ENCODE results near the gene CYB5D1. TPM values are rescaled to one million over a fixed set of nuclear protein-coding genes. Genes with fewer than 3 reads are reported as not detected.
A peak's percentile ranks its signal among the peaks of the same experiment; 100 is the strongest.

The CYB5D1 gene
- total RNA-seq, 4 donors from 2014 or later: 7.0 to 14.1 (median 9.1) TPM

- 73 to 80% methylated on average over 14 to 20 of the region's 20 CpGs for WGBS, 2 donors
- TF ChIP-seq CTCF (IDR thresholded peaks at IDR 0.05): no peak
- no peak for TF ChIP-seq POLR2A (IDR thresholded peaks at IDR 0.05)
- peak; percentile 24 to 87 for DNase-seq (ENCODE audit: low spot score in 2 of 2)
- intact Hi-C loops (cut with DNase I; ENCODE audit: low total_unique reads): no loop called here
- H3K4me3 ChIP-seq (ENCODE audit: low read depth, poor library complexity, severe bottlenecking): no peak overlapping the region
Observed at GRCh38 chr17:7852262-7852670, 5.5 kb upstream of the CYB5D1 start.

- DNase-seq (ENCODE audit: low spot score in 2 of 2): peak in 1 of 2 donors; percentile 17
- no peak overlapping the region for H3K4me3 ChIP-seq (ENCODE audit: low read depth, poor library complexity, severe bottlenecking)
- 57 to 78% methylated on average over 23 to 49 of the region's 51 CpGs for WGBS, 2 donors
- TF ChIP-seq CTCF (IDR thresholded peaks at IDR 0.05): no peak
- no peak for TF ChIP-seq POLR2A (IDR thresholded peaks at IDR 0.05)
- intact Hi-C loops (cut with DNase I; ENCODE audit: low total_unique reads): no loop called here
Observed at GRCh38 chr17:7852919-7853690, 4.7 kb upstream of the CYB5D1 start.

GRCh38 chr17:7853691-7854038 lies 4.1 kb upstream of the CYB5D1 start:
- H3K4me3 ChIP-seq (ENCODE audit: low read depth, poor library complexity, severe bottlenecking): no peak overlapping the region
- TF ChIP-seq CTCF (IDR thresholded peaks at IDR 0.05): no peak
- TF ChIP-seq POLR2A (IDR thresholded peaks at IDR 0.05): no peak
- 83 to 86% methylated on average over 21 of the region's 21 CpGs for WGBS, 2 donors
- DNase-seq (ENCODE audit: low spot score in 2 of 2): peak in 1 of 2 donors; percentile 13
- intact Hi-C loops (cut with DNase I; ENCODE audit: low total_unique reads): no loop called here

- no peak overlapping the region for H3K4me3 ChIP-seq (ENCODE audit: low read depth, poor library complexity, severe bottlenecking)
- no peak for TF ChIP-seq CTCF (IDR thresholded peaks at IDR 0.05)
- TF ChIP-seq POLR2A (IDR thresholded peaks at IDR 0.05): no peak
- intact Hi-C loops (cut with DNase I; ENCODE audit: low total_unique reads): no loop called here
- DNase-seq (ENCODE audit: low spot score in 2 of 2): peak in 1 of 2 donors; percentile 15
- 79 to 82% methylated on average over 31 of the region's 31 CpGs for WGBS, 2 donors
Observed at GRCh38 chr17:7854078-7854777, 3.6 kb upstream of the CYB5D1 start.

GRCh38 chr17:7854851-7855659 lies 2.7 kb upstream of the CYB5D1 start, which contains the start of gene TMEM88:
TSS of gene TMEM88 (plus strand) at chr17:7855066. CDS start at chr17:7855075, 9 bp downstream.
- H3K4me3 ChIP-seq (ENCODE audit: low read depth, poor library complexity, severe bottlenecking): no peak within 1 kb of the TSS
- intact Hi-C loops (cut with DNase I; ENCODE audit: low total_unique reads): no loop called here
- WGBS, 2 donors: 63 to 65% methylated on average over 48 to 56 of the region's 57 CpGs
- TF ChIP-seq POLR2A (IDR thresholded peaks at IDR 0.05) (no peak), CTCF (IDR thresholded peaks at IDR 0.05) (no peak)
- DNase-seq (ENCODE audit: low spot score in 2 of 2): peak in 1 of 2 donors; percentile 14
